HG02798 (cell line): ENCODE data around the gene SPSB2.

ENCODE experiments used
- ATAC-seq: cut with Tn5 transposase; IDR thresholded peaks from one replicate; pipeline ENCODE4 v1.9.1; 2021; ENCODE audit warnings: mild to moderate bottlenecking; ENCODE audit not compliant: unreplicated experiment, poor library complexity

Gene SPSB2

GRCh38 chr12:6834873-6835272 lies 38.2 kb downstream of the SPSB2 start:
- ATAC-seq: no peak

GRCh38 chr12:6834254-6834653 lies 38.8 kb downstream of the SPSB2 start:
- ATAC-seq: no peak

- ATAC-seq: no peak
Measured at GRCh38 chr12:6833189-6833890, 39.8 kb downstream of the SPSB2 start.

GRCh38 chr12:6832125-6832524 lies 41.0 kb downstream of the SPSB2 start:
- ATAC-seq: no peak

- no peak for ATAC-seq
Measured at GRCh38 chr12:6831450-6831995, 41.6 kb downstream of the SPSB2 start.

GRCh38 chr12:6830999-6831398 lies 42.1 kb downstream of the SPSB2 start:
- ATAC-seq: no peak

- no peak for ATAC-seq
Measured at GRCh38 chr12:6830286-6830890, 42.7 kb downstream of the SPSB2 start.

- ATAC-seq: no peak
Measured at GRCh38 chr12:6829536-6830220, 43.4 kb downstream of the SPSB2 start.

- no peak for ATAC-seq
Measured at GRCh38 chr12:6828781-6829535, 44.1 kb downstream of the SPSB2 start.

- no peak for ATAC-seq
Measured at GRCh38 chr12:6827982-6828780, 44.9 kb downstream of the SPSB2 start, which contains the start of gene P3H3. TSS of gene P3H3 (plus strand) at chr12:6828407. CDS start at chr12:6828441, 34 bp downstream.

- no peak for ATAC-seq
Measured at GRCh38 chr12:6827437-6827911, 45.6 kb downstream of the SPSB2 start.

GRCh38 chr12:6826734-6827436 lies 46.2 kb downstream of the SPSB2 start:
- ATAC-seq: no peak

- ATAC-seq: no peak
Measured at GRCh38 chr12:6826125-6826733, 46.9 kb downstream of the SPSB2 start.

GRCh38 chr12:6825398-6826124 lies 47.5 kb downstream of the SPSB2 start:
- ATAC-seq: peak; percentile 49

- no peak for ATAC-seq
Measured at GRCh38 chr12:6824901-6825381, 48.2 kb downstream of the SPSB2 start.

GRCh38 chr12:6824085-6824775 lies 48.9 kb downstream of the SPSB2 start:
- ATAC-seq: no peak
